ENCODE measurements around the gene BTRC.
A peak's percentile ranks its signal among the peaks of the same experiment; 100 is the strongest.

BTRC gene

DNA sequence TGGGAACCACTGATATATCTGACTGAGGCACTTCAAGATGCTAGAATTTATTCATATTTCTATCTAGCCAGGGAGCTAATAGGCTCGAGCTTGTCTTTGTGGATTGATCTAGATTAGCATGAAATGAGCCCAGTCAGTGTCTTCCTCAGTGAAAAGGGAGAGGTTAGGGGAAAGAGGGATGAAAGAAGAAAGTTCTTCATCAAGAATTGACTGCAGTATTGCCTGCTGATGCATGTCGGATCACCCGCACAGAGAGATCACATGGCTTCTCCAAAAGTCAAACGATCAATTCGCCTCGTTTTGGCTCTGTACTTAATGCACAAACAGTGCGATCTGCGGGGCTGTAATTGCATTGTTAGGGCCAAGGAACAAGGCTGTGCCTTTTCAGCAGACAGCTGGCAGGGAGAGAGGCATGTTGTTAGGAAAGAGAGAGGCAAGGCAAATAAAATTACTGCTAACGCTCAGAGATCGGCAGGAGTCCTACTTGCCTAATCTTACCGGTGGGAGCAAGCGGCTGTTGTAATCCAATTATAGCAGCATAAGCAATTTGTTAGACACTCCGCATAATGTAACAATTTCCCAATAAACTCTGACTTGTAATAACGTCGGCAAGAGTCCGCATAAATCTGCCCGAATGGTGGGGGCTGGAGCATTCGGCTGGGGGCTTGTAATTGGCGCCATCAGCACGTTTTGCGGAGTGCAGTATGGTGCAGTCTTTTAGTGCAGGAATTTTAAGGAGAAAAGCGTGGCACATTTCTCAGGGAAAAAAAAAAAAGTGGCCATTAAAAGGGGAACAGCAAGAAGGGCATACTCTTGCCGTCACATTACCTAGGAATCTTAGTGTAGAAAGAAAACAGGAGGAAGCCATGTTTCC is 132.0 kb downstream of the BTRC start:
- DNase-seq = peak; percentile 35

DNA sequence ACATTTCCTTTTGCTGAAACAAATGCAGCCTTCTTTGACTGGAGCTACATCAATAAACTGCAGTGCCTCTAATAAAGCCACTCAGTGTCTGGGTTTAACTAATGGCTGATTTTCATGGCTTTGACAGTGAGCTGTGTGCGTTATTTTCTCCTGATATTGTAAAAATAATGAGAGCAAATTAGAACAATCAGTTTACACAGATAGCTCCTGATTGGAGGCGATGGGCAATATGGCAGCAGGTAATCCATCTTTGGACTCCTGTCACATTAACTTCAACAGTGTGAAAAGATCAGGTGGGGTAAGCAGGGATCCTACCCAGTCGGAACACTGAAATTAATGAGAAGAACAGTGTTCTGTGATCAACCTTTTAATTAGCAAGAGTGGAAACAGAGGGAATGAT is 133.4 kb downstream of the BTRC start:
- DNase-seq = no peak

DNA sequence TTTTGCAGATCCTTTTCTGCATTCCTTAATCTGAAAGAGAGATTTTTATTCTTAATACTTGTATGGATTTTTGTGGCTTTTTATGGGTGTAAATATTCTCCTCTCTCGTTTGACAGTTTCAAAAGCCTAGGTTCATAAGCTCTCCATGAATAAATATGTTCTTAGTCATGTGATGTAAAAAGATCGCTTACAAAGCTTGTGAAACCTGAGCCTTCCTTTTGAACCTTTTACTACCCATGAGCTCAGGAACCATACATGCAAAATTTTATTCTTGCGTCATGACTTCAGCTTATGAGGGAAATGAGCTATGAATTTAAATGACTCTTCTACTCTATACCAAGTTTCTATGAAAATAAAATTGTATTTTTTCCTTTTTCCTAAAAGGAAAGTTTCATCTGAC is 135.4 kb downstream of the BTRC start:
- no peak for DNase-seq

DNA sequence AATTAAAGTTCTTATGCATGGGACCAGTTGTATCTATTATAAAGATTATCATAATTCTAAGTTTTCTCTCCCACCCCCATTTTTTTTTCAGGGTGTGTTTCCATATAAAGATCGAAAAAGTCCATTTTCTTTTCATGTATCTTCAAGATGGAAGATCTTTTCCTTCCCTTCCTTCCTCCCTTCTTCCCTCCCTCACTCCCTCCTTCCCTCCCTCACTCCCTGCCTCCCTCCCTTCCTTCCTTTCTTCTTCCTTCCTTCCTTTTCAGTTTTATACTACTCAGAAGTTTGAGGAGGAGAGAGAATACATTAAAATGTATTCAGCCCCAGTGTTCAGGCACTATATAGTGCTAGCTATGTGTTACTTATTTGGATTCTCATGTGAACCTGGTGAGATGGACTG is 136.1 kb downstream of the BTRC start:
- no peak for DNase-seq

DNA sequence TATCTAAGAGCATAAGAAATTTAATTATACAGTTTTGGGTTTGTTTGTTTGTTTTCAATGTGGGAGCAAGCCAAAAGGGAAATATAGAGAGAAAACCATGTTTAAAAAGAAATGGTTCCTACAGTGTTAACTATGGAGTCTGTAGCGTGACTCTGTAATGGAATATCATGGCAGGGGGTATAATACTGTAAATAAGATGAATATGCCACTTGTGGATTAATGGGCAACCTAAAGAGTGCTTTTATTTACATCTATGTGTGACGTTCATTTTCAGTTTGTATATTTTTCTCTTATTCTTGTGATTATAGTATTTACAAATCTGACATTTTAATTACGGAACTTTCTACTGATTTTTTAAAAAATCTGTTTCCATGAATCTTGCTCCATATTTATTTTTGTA is 138.2 kb downstream of the BTRC start:
- DNase-seq = no peak

DNA sequence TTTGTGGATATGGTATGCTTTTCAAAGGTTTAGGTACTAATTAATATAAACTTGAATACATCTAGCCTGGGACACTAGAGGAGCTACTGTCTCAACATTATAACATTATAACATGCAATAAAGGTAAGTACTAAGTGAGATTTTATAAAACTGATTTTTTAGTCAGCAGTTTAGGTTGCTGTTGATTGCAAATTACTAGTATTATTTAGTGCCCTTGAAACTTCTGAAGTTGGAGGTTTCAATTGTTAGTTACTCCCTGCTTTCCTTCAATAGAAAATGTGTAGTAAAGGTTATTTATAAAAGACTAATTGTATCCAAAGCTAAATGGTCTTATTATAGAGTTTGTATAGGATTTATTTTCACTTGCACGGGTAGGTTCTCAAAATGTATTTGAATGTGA is 138.8 kb downstream of the BTRC start:
- DNase-seq = no peak

DNA sequence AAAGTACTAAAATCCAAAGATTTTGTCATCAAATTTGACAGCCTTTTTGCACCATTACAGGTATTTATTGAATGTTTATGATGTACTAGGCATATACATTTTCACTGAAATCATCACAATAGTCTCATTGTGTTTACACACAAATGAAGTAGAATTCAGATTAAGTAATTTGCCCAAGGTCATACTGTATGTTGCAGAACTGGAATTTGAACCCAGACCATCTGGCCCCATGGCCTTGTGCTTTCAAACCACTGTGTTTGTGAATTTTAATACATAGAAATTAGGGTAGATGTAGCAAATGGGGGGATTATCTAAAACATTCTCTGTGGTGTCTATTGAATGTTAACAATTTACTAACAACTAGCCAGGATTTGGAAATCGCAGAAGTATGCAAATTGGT is 139.3 kb downstream of the BTRC start:
- no peak for DNase-seq

DNA sequence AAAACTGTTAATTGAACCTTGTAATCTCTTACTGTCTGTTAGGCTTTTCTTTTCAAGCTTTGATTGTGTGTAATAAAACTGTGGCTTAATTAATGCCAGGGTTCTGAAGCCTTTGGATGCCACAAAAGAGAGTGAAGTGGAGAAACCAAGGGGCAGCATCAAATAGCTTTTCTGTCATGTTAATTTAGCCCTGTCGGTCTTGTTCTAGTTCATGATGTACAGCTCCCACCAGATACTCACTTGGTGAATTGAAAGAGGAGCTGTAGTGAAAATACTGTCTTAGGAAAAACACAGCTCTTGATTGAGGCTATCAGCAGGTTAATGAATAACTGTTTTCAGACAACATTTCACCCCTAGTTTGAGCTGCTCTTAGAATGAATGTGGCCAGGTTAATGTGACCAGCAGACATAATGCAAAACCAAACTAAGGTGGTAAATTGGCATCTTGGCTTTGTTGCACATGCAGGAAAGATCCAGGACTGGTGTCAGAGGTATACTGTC is 139.9 kb downstream of the BTRC start:
- DNase-seq = no peak

DNA sequence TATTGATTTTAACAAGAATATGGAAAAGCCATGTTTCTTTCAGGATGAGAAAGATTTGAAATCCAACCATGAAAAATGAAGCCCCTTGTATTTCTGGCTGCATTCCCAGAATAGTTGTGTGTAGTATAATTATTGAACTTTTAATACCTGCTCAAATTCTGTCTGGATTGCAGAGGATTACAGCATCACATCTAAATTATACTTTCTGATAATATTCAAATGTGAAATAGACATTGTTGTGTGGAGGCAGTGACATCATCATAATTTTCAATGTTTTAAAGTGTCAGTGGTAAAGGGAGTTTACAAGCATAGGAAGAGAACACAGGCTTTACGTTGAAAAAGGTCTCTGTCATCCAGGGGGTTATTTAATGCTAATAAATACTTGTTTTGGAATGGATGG is 140.7 kb downstream of the BTRC start:
- DNase-seq = no peak

DNA sequence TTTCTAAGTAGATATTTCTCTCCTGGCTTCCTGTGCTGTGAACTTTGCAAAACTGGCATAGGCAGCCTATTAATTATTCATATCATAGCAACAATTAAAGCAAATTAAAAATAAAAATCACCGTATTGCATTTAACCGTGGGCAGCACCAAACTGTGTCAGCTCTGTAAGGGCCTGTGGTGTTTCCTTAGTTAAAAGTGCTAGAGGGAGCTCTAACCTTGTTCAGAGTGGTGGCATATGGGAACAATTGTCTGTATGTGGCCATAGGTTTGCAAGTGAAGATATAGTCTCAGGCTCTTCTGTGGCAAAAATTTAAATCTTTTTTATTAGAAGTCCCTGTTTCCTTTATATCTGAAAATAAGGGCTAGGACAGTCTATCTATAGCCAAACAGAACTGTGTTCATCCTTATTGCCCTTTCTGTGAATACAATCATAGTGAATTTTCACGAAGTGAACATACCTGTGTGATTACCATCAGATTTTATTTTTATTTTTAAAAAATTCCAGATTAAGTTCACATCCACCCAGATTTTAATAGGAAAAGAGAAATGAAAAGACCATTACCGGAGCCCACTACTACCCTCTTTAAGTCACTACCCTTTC is 141.5 kb downstream of the BTRC start:
- DNase-seq = no peak

DNA sequence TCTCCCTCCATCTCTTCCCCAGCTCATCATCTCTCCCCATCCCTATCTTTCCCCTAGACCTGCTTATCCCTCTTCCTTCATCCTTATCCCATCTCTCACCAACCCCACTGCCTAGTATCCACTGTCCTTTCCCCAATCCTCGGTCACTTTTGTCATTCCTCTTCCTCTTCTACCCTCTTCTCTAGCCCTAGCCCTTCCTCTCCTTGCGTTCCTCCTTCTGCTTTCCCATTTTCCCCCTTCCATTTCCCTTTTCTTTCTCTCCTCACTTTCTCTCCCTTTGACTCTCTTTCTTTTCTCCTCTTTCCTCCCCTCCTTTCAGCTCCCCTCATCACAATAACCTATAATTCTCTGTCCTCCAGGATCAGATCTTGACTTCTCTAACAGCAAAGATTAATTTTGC is 150.5 kb downstream of the BTRC start:
- no peak for DNase-seq

DNA sequence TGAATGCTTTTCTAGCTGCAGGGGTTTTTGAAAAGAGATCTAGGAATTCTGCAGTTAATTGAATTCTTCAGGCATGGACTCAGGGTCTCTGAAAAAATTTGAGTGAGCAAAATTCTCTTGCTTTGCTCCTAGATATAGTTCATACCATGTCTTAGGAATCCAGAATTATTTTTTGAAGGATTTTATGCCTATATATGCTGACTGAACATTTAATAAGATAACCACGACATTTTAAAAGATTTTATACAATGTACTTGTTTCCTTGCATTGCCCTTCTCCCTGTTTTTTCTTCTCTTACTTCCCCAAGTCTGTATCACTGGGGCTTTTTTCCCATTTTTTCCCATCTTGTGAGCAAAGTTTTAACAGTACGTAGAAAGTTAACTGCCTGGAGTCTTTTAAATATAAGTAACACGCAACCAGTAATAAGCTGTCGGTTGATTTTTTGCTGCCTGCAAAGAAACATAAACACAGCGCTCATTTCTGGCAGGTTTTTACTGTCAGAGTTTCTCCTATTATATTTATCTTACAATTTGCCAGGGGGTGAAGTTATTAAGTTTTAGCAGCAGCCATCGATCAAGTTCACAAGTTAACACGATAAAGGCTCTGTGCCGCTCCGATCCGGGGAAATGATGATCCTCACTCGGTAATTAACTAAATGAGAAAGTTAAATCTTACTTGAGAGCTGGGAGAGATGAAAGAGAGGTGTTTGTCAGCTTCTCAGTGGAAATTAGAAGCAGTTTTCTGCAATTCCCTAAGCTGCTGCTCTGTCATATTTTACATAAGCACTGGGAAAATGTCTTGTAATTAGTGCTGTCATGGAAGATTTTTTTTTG is 153.1 kb downstream of the BTRC start:
- no peak for DNase-seq

DNA sequence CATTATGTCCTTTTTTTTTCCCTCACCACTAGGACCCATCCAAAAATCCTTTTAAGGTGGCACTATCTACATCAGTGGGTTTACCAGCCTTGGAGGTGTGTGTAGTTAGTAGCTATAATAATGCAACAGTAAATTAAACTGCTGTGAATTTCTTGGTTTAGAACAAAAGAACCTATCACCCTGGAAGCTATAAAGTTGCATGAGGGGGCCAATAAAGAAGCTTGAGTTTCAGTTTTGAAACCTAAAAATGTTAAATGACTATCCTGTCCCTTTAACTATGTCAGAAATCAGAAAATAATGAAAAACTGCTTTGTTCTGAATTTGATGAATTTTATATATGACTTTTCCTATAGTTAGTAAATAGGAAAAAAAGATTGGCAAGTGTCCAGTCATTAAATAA is 153.9 kb downstream of the BTRC start:
- DNase-seq = no peak

DNA sequence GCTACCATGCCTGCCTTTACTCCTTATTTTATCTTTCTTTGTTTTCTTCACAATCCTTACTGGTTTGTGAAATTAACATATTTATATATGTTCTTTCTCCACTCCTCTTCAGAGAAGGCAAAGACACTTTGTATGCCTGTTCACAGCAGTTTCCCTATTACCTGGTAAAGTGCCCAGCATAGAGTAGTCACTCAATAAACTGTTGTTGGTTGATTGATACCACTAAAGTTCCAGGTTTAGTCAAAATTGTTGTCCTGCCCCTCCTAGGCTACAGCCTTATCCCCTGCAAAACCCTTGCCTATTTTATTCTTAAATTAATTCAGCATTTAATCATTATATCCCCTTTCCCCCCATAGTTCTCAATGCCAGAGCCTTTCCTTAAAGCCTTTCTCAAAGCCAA is 158.0 kb downstream of the BTRC start:
- no peak for DNase-seq

DNA sequence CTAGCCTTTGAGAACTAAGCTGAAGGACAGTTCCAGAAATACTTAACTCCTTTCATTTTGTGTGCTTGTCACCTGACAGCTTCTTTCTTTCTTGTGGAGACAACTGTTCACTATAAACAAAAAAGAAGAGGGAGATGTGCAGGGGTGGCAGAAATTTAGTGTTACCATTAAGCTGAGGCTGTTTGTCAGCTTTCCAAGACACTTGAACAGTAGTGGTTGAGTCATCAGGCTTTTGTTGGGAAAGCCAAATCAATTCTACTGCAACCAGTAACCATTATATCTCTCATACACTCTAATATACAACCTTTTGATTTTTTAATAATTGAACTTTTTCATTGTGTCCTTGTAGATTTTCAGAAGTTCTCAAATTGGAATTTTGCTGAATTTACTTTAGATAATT is 158.8 kb downstream of the BTRC start:
- no peak for DNase-seq

DNA sequence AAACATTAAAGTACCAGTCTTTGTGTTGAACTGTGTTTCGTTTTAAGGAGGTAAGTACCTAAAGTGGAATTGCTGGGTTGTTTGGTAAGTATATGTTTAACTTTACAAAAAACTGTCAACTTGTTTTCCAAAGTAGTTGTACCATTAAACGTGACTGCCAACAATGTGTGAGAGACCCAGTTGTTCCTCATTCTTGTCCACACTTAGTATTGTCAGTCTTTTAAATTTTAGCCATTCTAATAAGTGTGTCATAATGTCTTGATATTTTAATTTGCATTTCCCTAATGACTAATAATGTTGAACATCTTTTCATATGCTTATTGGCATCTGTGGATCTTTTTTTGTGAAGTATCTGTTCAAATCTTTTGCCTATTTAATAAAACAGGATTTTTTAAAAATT is 159.8 kb downstream of the BTRC start:
- no peak for DNase-seq

DNA sequence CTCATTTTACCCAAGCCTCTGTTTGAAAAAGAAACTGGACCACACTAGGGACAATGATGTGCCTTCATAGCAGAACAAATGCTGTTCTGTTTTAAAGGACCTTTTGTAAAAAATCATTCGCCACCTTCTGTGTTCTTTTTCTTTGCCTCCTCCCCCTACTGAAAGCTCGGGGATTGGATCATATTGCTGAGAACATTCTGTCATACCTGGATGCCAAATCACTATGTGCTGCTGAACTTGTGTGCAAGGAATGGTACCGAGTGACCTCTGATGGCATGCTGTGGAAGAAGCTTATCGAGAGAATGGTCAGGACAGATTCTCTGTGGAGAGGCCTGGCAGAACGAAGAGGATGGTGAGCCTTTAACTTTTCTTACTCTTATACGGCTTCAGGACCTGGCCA is 171.9 kb downstream of the BTRC start:
- no peak for DNase-seq

DNA sequence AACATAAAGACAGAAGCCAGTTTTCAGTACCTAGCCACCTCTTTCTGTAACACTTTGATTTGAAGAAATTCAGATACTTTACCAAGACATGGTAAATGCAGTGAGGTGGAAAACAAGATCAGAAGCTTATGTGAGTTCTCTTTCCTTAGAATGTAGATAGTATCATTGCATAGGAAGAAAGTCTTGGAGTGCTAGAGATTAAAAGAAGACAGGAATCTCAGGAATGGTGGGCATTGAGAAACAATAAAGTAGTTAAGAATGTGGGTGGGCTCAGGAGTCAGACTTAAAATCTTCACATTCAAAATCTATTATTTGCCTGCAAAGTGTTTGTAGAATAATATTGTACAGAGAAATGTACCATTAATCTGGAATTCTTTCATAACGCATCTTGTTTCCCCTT is 175.2 kb downstream of the BTRC start:
- DNase-seq = no peak

DNA sequence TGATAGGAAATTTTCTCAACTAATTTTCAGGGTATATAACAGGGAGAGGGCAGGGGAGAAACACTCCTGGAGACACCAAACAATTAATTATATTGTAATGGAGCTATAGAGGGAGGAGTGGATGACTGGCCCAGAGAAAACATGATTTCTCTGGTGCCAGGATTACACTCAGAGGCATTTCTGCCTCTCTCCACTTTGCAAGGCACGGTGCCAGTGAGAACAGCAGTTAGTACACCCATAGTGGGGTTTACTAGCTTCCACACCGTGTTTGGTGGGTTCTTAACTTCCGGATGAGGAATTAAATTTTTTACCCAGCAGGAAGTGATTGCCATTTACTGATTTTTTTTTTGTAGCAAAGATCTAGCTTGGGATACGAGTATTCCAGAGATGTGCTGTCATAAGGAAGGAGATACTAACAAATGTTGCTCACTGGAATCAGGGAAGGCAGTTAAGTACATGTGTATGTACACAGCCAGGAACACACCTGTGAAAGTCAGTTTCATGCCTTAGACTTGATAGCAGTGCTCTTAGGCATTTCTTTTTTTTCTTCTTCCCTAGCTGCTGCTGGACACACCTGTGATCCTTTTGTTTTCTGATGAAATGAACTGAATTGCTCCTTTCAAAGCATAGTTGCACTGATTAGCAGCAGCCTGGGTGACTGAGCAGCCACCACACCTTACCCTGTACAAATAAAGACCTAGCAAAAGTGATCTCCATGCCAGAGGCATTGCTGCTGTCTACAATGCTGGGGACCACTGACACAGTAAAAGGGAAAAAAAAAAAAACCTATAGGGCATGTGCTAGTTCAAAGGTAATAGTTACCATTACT is 176.0 kb downstream of the BTRC start:
- no peak for DNase-seq

DNA sequence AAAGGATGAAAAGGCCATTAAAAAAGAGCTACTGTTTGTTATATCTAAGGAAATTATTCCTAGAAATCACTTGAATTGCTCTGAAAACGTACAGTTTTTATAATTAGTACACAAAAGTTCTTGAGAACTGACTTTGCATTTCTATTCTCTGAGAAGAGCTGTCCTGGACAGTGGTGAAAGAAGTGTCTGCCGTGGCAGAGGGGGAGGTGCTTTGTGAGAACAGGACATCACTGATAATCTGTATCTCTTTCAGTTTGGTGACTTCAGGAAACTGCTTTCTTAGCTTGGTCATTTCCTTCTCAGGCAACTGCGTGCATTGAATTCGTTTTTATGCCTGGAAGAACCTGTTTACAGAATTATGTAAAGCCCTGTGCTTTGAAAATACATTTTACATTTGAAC is 182.0 kb downstream of the BTRC start:
- DNase-seq = no peak

DNA sequence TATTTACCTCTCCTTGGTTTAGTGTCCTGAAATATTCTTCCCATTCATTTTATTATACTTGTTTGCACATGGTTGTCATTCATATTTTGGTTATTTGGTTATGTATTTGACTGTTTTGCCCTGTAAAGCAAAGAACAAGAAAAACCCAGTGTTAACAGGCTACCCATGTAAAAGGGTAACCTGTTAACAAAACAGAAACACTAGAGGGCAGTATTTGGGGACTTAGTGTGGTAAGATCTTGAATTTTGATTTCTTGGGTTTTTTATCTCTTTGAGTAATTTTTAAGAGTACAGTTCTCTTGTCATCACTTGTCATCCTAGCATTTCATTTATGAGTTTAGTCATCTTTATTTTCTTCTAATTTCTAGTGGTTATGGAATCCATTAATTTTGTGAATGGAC is 182.8 kb downstream of the BTRC start:
- DNase-seq = no peak

DNA sequence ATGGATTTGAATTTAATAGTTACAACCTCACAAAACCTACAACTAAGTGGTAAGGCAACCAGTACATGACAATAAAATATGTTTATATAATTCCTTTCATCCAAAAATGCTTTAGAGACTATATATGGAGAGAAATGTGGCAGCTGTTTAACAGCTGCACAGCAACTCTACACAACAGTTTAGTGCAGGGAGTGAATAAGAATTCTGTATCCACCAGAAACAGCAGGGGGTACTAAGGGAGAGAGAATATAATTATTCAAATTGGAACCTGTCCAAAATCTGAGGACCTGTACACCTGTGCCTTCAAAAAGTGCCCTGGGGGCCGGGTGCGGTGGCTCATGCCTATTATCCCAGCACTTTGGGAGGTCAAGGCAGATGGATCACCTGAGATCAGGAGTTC is 184.5 kb downstream of the BTRC start:
- no peak for DNase-seq

DNA sequence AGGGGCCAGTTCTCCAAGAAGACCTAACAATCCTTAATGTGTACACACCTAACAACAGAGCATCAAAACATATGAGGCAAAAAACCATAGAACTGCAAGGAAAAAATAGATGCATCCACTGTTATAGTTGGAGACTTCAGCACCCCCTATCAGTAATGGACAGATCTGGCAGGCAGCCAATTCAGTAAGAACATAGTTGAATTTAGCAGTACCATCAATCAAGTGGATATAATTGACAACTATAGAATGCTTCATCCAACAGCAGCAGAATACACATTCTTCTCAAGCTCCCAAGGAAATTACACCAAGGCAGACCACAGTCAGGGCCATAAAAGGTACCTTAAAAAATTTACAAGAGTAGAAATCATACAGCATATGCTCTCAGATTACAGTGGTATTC is 191.9 kb downstream of the BTRC start:
- no peak for DNase-seq
